Adipocyte (in vitro differentiated cells): ENCODE measurements around the gene COTL1.

Experiments
- DNase-seq: peaks from one replicate; pipeline ENCODE4 v3.0.0-alpha.2; 2015; ENCODE audit warnings: low read depth
- H3K27me3 ChIP-seq: replicated peaks from 2 replicates; pipeline ENCODE4 v1.7.0; 2013; ENCODE audit warnings: mild to moderate bottlenecking, low read length, moderate library complexity; ENCODE audit not compliant: control insufficient read depth, insufficient read depth
- H3K36me3 ChIP-seq: 2 replicates; pipeline ENCODE4 v1.7.0; 2013; ENCODE audit warnings: low read length, mild to moderate bottlenecking, moderate library complexity; ENCODE audit not compliant: control insufficient read depth, insufficient read depth, severe bottlenecking
- H3K4me1 ChIP-seq: 2 replicates; pipeline ENCODE4 v1.7.0; 2013; ENCODE audit warnings: mild to moderate bottlenecking, low read length, moderate library complexity; ENCODE audit not compliant: control insufficient read depth, insufficient read depth
- H3K4me3 ChIP-seq: 2 replicates; pipeline ENCODE4 v1.7.0; 2013; ENCODE audit warnings: mild to moderate bottlenecking, low read length, moderate library complexity
- H3K9ac ChIP-seq: 2 replicates; pipeline ENCODE4 v1.7.0; 2013; ENCODE audit warnings: mild to moderate bottlenecking, low read length, moderate library complexity
- H3K9me3 ChIP-seq: 2 replicates; pipeline ENCODE4 v1.7.0; 2013; ENCODE audit warnings: mild to moderate bottlenecking, low read length, moderate library complexity; ENCODE audit not compliant: control insufficient read depth

Gene COTL1

GRCh38 chr16:84613408-84614072 is 4.3 kb downstream of the COTL1 start:
- Histone ChIP-seq H3K9ac (peak overlapping the region; percentile 43), H3K4me1 (peaks cover 59% of the 10 kb centered on the region), H3K9me3 (no peaks in the 10 kb centered on the region), H3K4me3 (peak overlapping the region; percentile 26), H3K27me3 (no peaks in the 10 kb centered on the region), H3K36me3 (peaks cover 4% of the 10 kb centered on the region)
- DNase-seq, result no peak

GRCh38 chr16:84612686-84613085 is 5.2 kb downstream of the COTL1 start:
- H3K9me3 ChIP-seq, result no peaks in the 10 kb centered on the region
- H3K4me3 ChIP-seq, result no peak overlapping the region
- no peak overlapping the region for H3K9ac ChIP-seq
- peaks cover 4% of the 10 kb centered on the region for H3K36me3 ChIP-seq
- DNase-seq, result no peak
- H3K4me1 ChIP-seq, result peaks cover 57% of the 10 kb centered on the region
- no peaks in the 10 kb centered on the region for H3K27me3 ChIP-seq

GRCh38 chr16:84611041-84611440 is 6.8 kb downstream of the COTL1 start:
- Histone ChIP-seq H3K27me3 (no peaks in the 10 kb centered on the region), H3K4me3 (no peak overlapping the region), H3K36me3 (peaks cover 7% of the 10 kb centered on the region), H3K4me1 (peaks cover 48% of the 10 kb centered on the region), H3K9me3 (no peaks in the 10 kb centered on the region), H3K9ac (no peak overlapping the region)
- peak; percentile 66 for DNase-seq

- H3K27me3 ChIP-seq, result no peaks in the 10 kb centered on the region
Observed at GRCh38 chr16:84610376-84610775, 7.5 kb downstream of the COTL1 start.

GRCh38 chr16:84609563-84610177 is 8.2 kb downstream of the COTL1 start:
- no peaks in the 10 kb centered on the region for H3K9me3 ChIP-seq
- no peaks in the 10 kb centered on the region for H3K27me3 ChIP-seq
- no peak for DNase-seq
- no peak overlapping the region for H3K4me3 ChIP-seq
- H3K4me1 ChIP-seq, result peaks cover 40% of the 10 kb centered on the region
- H3K9ac ChIP-seq, result no peak overlapping the region
- peaks cover 7% of the 10 kb centered on the region for H3K36me3 ChIP-seq

More at GRCh38 chr16:84610376-84610775, 7.5 kb downstream of the COTL1 start:
- no peak for DNase-seq
- peaks cover 7% of the 10 kb centered on the region for H3K36me3 ChIP-seq
- H3K4me3 ChIP-seq, result no peak overlapping the region
- no peaks in the 10 kb centered on the region for H3K9me3 ChIP-seq
- peaks cover 45% of the 10 kb centered on the region for H3K4me1 ChIP-seq
- no peak overlapping the region for H3K9ac ChIP-seq

GRCh38 chr16:84608282-84608681 is 9.6 kb downstream of the COTL1 start:
- H3K9ac ChIP-seq, result no peak overlapping the region
- H3K36me3 ChIP-seq, result peaks cover 7% of the 10 kb centered on the region
- no peaks in the 10 kb centered on the region for H3K27me3 ChIP-seq
- peaks cover 33% of the 10 kb centered on the region for H3K4me1 ChIP-seq
- no peak for DNase-seq
- H3K4me3 ChIP-seq, result no peak overlapping the region
- H3K9me3 ChIP-seq, result no peaks in the 10 kb centered on the region

GRCh38 chr16:84607694-84608093 is 10.2 kb downstream of the COTL1 start:
- H3K9ac ChIP-seq, result no peak overlapping the region
- no peak overlapping the region for H3K4me3 ChIP-seq
- H3K9me3 ChIP-seq, result no peaks in the 10 kb centered on the region
- no peaks in the 10 kb centered on the region for H3K27me3 ChIP-seq
- H3K36me3 ChIP-seq, result peaks cover 7% of the 10 kb centered on the region
- H3K4me1 ChIP-seq, result peaks cover 36% of the 10 kb centered on the region
- no peak for DNase-seq

GRCh38 chr16:84607061-84607460 is 10.8 kb downstream of the COTL1 start:
- peaks cover 41% of the 10 kb centered on the region for H3K4me1 ChIP-seq
- no peak for DNase-seq
- H3K36me3 ChIP-seq, result peaks cover 7% of the 10 kb centered on the region
- no peaks in the 10 kb centered on the region for H3K9me3 ChIP-seq
- no peaks in the 10 kb centered on the region for H3K27me3 ChIP-seq
- H3K4me3 ChIP-seq, result no peak overlapping the region
- no peak overlapping the region for H3K9ac ChIP-seq

- peaks cover 7% of the 10 kb centered on the region for H3K36me3 ChIP-seq
- H3K4me3 ChIP-seq, result no peak overlapping the region
- DNase-seq, result no peak
- peaks cover 41% of the 10 kb centered on the region for H3K4me1 ChIP-seq
- no peaks in the 10 kb centered on the region for H3K9me3 ChIP-seq
- no peaks in the 10 kb centered on the region for H3K27me3 ChIP-seq
- no peak overlapping the region for H3K9ac ChIP-seq
Observed at GRCh38 chr16:84606081-84606875, 11.6 kb downstream of the COTL1 start.

GRCh38 chr16:84605339-84605848 is 12.5 kb downstream of the COTL1 start:
- H3K9ac ChIP-seq, result no peak overlapping the region
- DNase-seq, result no peak
- H3K27me3 ChIP-seq, result no peaks in the 10 kb centered on the region
- H3K9me3 ChIP-seq, result no peaks in the 10 kb centered on the region
- peaks cover 7% of the 10 kb centered on the region for H3K36me3 ChIP-seq
- H3K4me3 ChIP-seq, result no peak overlapping the region
- peaks cover 41% of the 10 kb centered on the region for H3K4me1 ChIP-seq

GRCh38 chr16:84604477-84605013 is 13.3 kb downstream of the COTL1 start:
- peaks cover 48% of the 10 kb centered on the region for H3K4me1 ChIP-seq
- H3K36me3 ChIP-seq, result peaks cover 7% of the 10 kb centered on the region
- H3K27me3 ChIP-seq, result no peaks in the 10 kb centered on the region
- H3K9me3 ChIP-seq, result no peaks in the 10 kb centered on the region
- H3K9ac ChIP-seq, result no peak overlapping the region
- H3K4me3 ChIP-seq, result no peak overlapping the region
- DNase-seq, result no peak
